Measurements from ENCODE around the gene ZBTB7C. TPM values are rescaled to one million over a fixed set of nuclear protein-coding genes. Genes with fewer than 3 reads are reported as not detected.

ZBTB7C gene
- polyA plus RNA-seq, 1 of the 3 experiments (the other 2 are of a cell fraction) = 0.05 TPM

- TF ChIP-seq ZBTB33 (IDR thresholded peaks at IDR 0.05; ENCODE audit: borderline replicate concordance, low read depth) (no peak), FOSL2 (IDR thresholded peaks at IDR 0.05; ENCODE audit: borderline replicate concordance, low read depth) (no peak), MAX (IDR thresholded peaks at IDR 0.05; ENCODE audit: low read depth) (no peak), EP300 (IDR thresholded peaks at IDR 0.05; ENCODE audit: borderline replicate concordance in 1 of 2, low read depth in 1 of 2, low read length in 1 of 2) (no peak)
Observed at GRCh38 chr18:48304906-48305693, 104.1 kb downstream of the ZBTB7C start (continued).

GRCh38 chr18:48303883-48304282, 105.3 kb downstream of the ZBTB7C start:
- H3K4me2 ChIP-seq = no peak overlapping the region
- 53% methylated on average over 2 of the region's 3 CpGs for WGBS (ENCODE audit: low lambda C conversion rate)
- peaks cover 0 to 12% of the 10 kb centered on the region in 2 experiments; a peak in 1 of 4 replicates for H3K4me1 ChIP-seq (ENCODE audit: control insufficient read depth in 1 of 2, insufficient read depth in 2 of 2, low read depth in 1 of 2, low read length in 1 of 2)
- no peak overlapping the region for H3K4me3 ChIP-seq (ENCODE audit: low read depth in 2 of 2, low read length in 1 of 2)
- no peaks in the 10 kb centered on the region for H3F3A ChIP-seq (replicated peaks; ENCODE audit: insufficient read depth)
- DNase-seq = no peak
- ChIA-PET CTCF (no interaction called here), POLR2A (no interaction called here)
- no peak overlapping the region for H2AFZ ChIP-seq (ENCODE audit: low read depth)
- H3K36me3 ChIP-seq (replicated peaks in 1 of 2; ENCODE audit: control insufficient read depth in 1 of 2, insufficient read depth in 2 of 2, low read length in 1 of 2) = no peaks in the 10 kb centered on the region
- H3K9me3 ChIP-seq = no peaks in the 10 kb centered on the region
- H4K20me1 ChIP-seq (ENCODE audit: insufficient read depth) = no peaks in the 10 kb centered on the region
- no peak overlapping the region for H3K9ac ChIP-seq
- H3K27ac ChIP-seq (ENCODE audit: low read depth in 2 of 2, low read length in 1 of 2) = no peak overlapping the region
- TF ChIP-seq GATA2 (CRISPR knock-in tag; IDR thresholded peaks at IDR 0.05) (no peak), YY1 (IDR thresholded peaks at IDR 0.05; ENCODE audit: low read depth) (no peak), SMC3 (IDR thresholded peaks at IDR 0.05; ENCODE audit: low read depth, low read length) (no peak), MXI1 (IDR thresholded peaks at IDR 0.05; ENCODE audit: low read depth, low read length) (no peak), RCOR1 (IDR thresholded peaks at IDR 0.05; ENCODE audit: low read length) (no peak), TCF12 (IDR thresholded peaks at IDR 0.05) (no peak), PBX3 (IDR thresholded peaks at IDR 0.05) (no peak)
- H3K9me2 ChIP-seq = no peaks in the 10 kb centered on the region
- H3K27me3 ChIP-seq (ENCODE audit: insufficient read depth) = no peaks in the 10 kb centered on the region; the same call in 1 of the 2 replicates
- no peaks in the 10 kb centered on the region for H3K79me2 ChIP-seq (ENCODE audit: insufficient read depth)

GRCh38 chr18:48302736-48303135, 106.4 kb downstream of the ZBTB7C start:
- POLR2A ChIA-PET = no interaction called here
- TF ChIP-seq GATA2 (CRISPR knock-in tag; IDR thresholded peaks at IDR 0.05) = no peak
- no peak for TF ChIP-seq EZH2phosphoT487 (IDR thresholded peaks at IDR 0.05; ENCODE audit: borderline replicate concordance, low read depth)
- no peak for TF ChIP-seq ELF1 (IDR thresholded peaks at IDR 0.05)
- TF ChIP-seq IRF3 (IDR thresholded peaks at IDR 0.05; ENCODE audit: low read depth, low read length) = no peak
- TF ChIP-seq RXRA (IDR thresholded peaks at IDR 0.05; ENCODE audit: borderline replicate concordance, low read depth) = no peak
- no peak for TF ChIP-seq POLR2AphosphoS5 (IDR thresholded peaks at IDR 0.05; ENCODE audit: low read depth, low read length)
- no peak for TF ChIP-seq NFIC (IDR thresholded peaks at IDR 0.05; ENCODE audit: borderline replicate concordance)
- TF ChIP-seq MAX (IDR thresholded peaks at IDR 0.05; ENCODE audit: low read depth) = no peak
- no peak for TF ChIP-seq CTCF (IDR thresholded peaks at IDR 0.05)
- TF ChIP-seq MEF2A (IDR thresholded peaks at IDR 0.05; ENCODE audit: borderline replicate concordance, low read depth) = no peak

More at GRCh38 chr18:48302736-48303135, 106.4 kb downstream of the ZBTB7C start:
- 73% methylated on average over 3 of the region's 3 CpGs for WGBS (ENCODE audit: low lambda C conversion rate)
- H3K27ac ChIP-seq (ENCODE audit: low read depth in 2 of 2, low read length in 1 of 2) = no peak overlapping the region; a peak in 1 of 4 replicates
- no peaks in the 10 kb centered on the region for H3F3A ChIP-seq (replicated peaks; ENCODE audit: insufficient read depth)
- no peak overlapping the region for H2AFZ ChIP-seq (ENCODE audit: low read depth)
- H3K4me1 ChIP-seq (ENCODE audit: control insufficient read depth in 1 of 2, insufficient read depth in 2 of 2, low read depth in 1 of 2, low read length in 1 of 2) = peaks cover 0 to 12% of the 10 kb centered on the region in 2 experiments; a peak in 1 of 4 replicates
- H3K4me3 ChIP-seq (ENCODE audit: low read depth in 2 of 2, low read length in 1 of 2) = no peak overlapping the region
- H3K79me2 ChIP-seq (ENCODE audit: insufficient read depth) = no peaks in the 10 kb centered on the region
- no peaks in the 10 kb centered on the region for H3K9me3 ChIP-seq
- CTCF ChIA-PET = interaction anchor here (0.7 to 1.9 kb wide), 7 partner anchors 15 to 269 kb away, joined by 3 to 5 read pairs (median 4); no protein-coding TSS in a partner anchor
- no peaks in the 10 kb centered on the region for H3K9me2 ChIP-seq
- no peaks in the 10 kb centered on the region for H3K27me3 ChIP-seq (ENCODE audit: insufficient read depth)
- H3K9ac ChIP-seq = no peak overlapping the region
- no peak overlapping the region for H3K4me2 ChIP-seq
- no peaks in the 10 kb centered on the region for H4K20me1 ChIP-seq (ENCODE audit: insufficient read depth)
- DNase-seq = no peak
- no peaks in the 10 kb centered on the region for H3K36me3 ChIP-seq (replicated peaks in 1 of 2; ENCODE audit: control insufficient read depth in 1 of 2, insufficient read depth in 2 of 2, low read length in 1 of 2)

All from SK-N-SH (cell line).